ENCODE measurements around the gene ATXN2.

ATXN2 gene

GRCh38 chr12:111447571-111448265 is 151.4 kb downstream of the ATXN2 start:
- DNase-seq: no peak

GRCh38 chr12:111446631-111447570 is 152.2 kb downstream of the ATXN2 start:
- DNase-seq: no peak

- DNase-seq: no peak
Measured at GRCh38 chr12:111445726-111446581, 153.2 kb downstream of the ATXN2 start.

- no peak for DNase-seq
Measured at GRCh38 chr12:111444925-111445725, 154.0 kb downstream of the ATXN2 start.

- DNase-seq: no peak
Measured at GRCh38 chr12:111444314-111444924, 154.7 kb downstream of the ATXN2 start.

- DNase-seq: no peak
Measured at GRCh38 chr12:111443586-111443985, 155.5 kb downstream of the ATXN2 start.

- DNase-seq: no peak
Measured at GRCh38 chr12:111443086-111443485, 156.0 kb downstream of the ATXN2 start.

GRCh38 chr12:111442301-111443045 is 156.6 kb downstream of the ATXN2 start:
- no peak for DNase-seq

- DNase-seq: no peak
Measured at GRCh38 chr12:111441107-111441928, 157.8 kb downstream of the ATXN2 start.

- DNase-seq: no peak
Measured at GRCh38 chr12:111440631-111441030, 158.5 kb downstream of the ATXN2 start.

- DNase-seq: no peak
Measured at GRCh38 chr12:111440152-111440551, 159.0 kb downstream of the ATXN2 start.

- DNase-seq: no peak
Measured at GRCh38 chr12:111439657-111440151, 159.4 kb downstream of the ATXN2 start.

- no peak for DNase-seq
Measured at GRCh38 chr12:111438481-111438880, 160.6 kb downstream of the ATXN2 start.

- no peak for DNase-seq
Measured at GRCh38 chr12:111437816-111438454, 161.2 kb downstream of the ATXN2 start.

- no peak for DNase-seq
Measured at GRCh38 chr12:111436811-111437210, 162.3 kb downstream of the ATXN2 start.

GRCh38 chr12:111436266-111436665 is 162.8 kb downstream of the ATXN2 start:
- no peak for DNase-seq

GRCh38 chr12:111435661-111436201 is 163.4 kb downstream of the ATXN2 start:
- DNase-seq: no peak

- DNase-seq: no peak
Measured at GRCh38 chr12:111434680-111435338, 164.3 kb downstream of the ATXN2 start.

Measured in NCI-H187 (cell line).